GM23338 (cell line): ENCODE results near the gene MANBA. TPM values are rescaled to one million over a fixed set of nuclear protein-coding genes. Genes with fewer than 3 reads are reported as not detected.

Experiments
- ATAC-seq: fragments of 200-7000 bp; cut with Tn5 transposase; 3 replicates; pipeline ENCODE4 v1.9.1; 2020
- DNase-seq: peaks from one replicate; pipeline ENCODE4 v3.0.0-alpha.2; 2015; ENCODE audit warnings: low spot score
- H2AFZ ChIP-seq: fragments of 200-600 bp; sonication (generic); 2 replicates; pipeline ENCODE4 v1.8.0; 2016; ENCODE audit warnings: antibody characterized with exemption, mild to moderate bottlenecking, moderate library complexity
- H3F3A ChIP-seq: fragments of 200-600 bp; sonication (generic); replicated peaks from 2 replicates; pipeline ENCODE4 v1.8.0; 2017; ENCODE audit warnings: antibody characterized with exemption, mixed run types, low read depth
- H3K27ac ChIP-seq: fragments of 200-600 bp; sonication (generic); 2 replicates; pipeline ENCODE4 v1.6.1; 2016; ENCODE audit warnings: low read depth
- H3K27me3 ChIP-seq: fragments of 200-600 bp; sonication (generic); 2 replicates; pipeline ENCODE4 v1.8.0; 2016; ENCODE audit warnings: mild to moderate bottlenecking, mixed run types, moderate library complexity; ENCODE audit not compliant: insufficient read depth
- H3K36me3 ChIP-seq: fragments of 200-600 bp; sonication (generic); 2 replicates; pipeline ENCODE4 v1.8.0; 2016; ENCODE audit warnings: mild to moderate bottlenecking; ENCODE audit not compliant: insufficient read depth
- H3K4me1 ChIP-seq: fragments of 200-600 bp; sonication (generic); 2 replicates; pipeline ENCODE4 v1.8.0; 2016; ENCODE audit warnings: mild to moderate bottlenecking, moderate library complexity; ENCODE audit not compliant: insufficient read depth
- H3K4me2 ChIP-seq: fragments of 200-600 bp; sonication (generic); 2 replicates; pipeline ENCODE4 v1.7.1; 2017; ENCODE audit warnings: mixed run types
- H3K4me3 ChIP-seq: fragments of 200-600 bp; sonication (generic); 2 replicates; pipeline ENCODE4 v1.6.1; 2016; ENCODE audit warnings: mixed run types
- H3K79me2 ChIP-seq: fragments of 200-600 bp; sonication (generic); replicated peaks from 2 replicates; pipeline ENCODE4 v1.8.0; 2017; ENCODE audit warnings: mild to moderate bottlenecking; ENCODE audit not compliant: insufficient read depth
- H3K9me2 ChIP-seq: fragments of 200-600 bp; sonication (generic); 2 replicates; pipeline ENCODE4 v1.8.0; 2017; ENCODE audit not compliant: insufficient read depth
- H4K20me1 ChIP-seq: fragments of 200-600 bp; sonication (generic); replicated peaks from 2 replicates; pipeline ENCODE4 v1.8.0; 2017; ENCODE audit warnings: mild to moderate bottlenecking; ENCODE audit not compliant: insufficient read depth
- H3K27ac Mint-ChIP-seq: 2 replicates; pipeline ENCODE4 v1.8.0; 2020; ENCODE audit warnings: inconsistent platforms, mild to moderate bottlenecking, moderate library complexity, mixed read lengths
- H3K27me3 Mint-ChIP-seq: 3 replicates; pipeline ENCODE4 v1.8.0; 2022; ENCODE audit warnings: low read depth, mild to moderate bottlenecking, moderate library complexity, mixed read lengths, inconsistent platforms; ENCODE audit not compliant: insufficient read depth, poor library complexity
- H3K36me3 Mint-ChIP-seq: 3 replicates; pipeline ENCODE4 v1.8.0; 2021; ENCODE audit warnings: low read depth, mild to moderate bottlenecking, inconsistent platforms, moderate library complexity, mixed read lengths
- H3K4me1 Mint-ChIP-seq: 3 replicates; pipeline ENCODE4 v1.8.0; 2020; ENCODE audit warnings: mild to moderate bottlenecking, inconsistent platforms, mixed read lengths
- H3K4me3 Mint-ChIP-seq: 3 replicates; pipeline ENCODE4 v1.8.0; 2021; ENCODE audit warnings: moderate library complexity, mild to moderate bottlenecking, inconsistent platforms, mixed read lengths
- H3K9me3 Mint-ChIP-seq: 3 replicates; pipeline ENCODE4 v1.8.0; 2020; ENCODE audit warnings: moderate library complexity, mild to moderate bottlenecking, inconsistent platforms, mixed read lengths
- ETS1 ChIP-seq: IDR thresholded peaks from 2 replicates; pipeline ENCODE4 v1.6.1; 2016; ENCODE audit warnings: antibody characterized with exemption
- EZH2phosphoT487 ChIP-seq: fragments of 200-600 bp; sonication (generic); IDR thresholded peaks from one replicate; pipeline ENCODE4 v1.8.1; 2018; ENCODE audit warnings: antibody characterized with exemption; ENCODE audit not compliant: unreplicated experiment
- JUNB ChIP-seq: IDR thresholded peaks from one replicate; pipeline ENCODE4 v1.6.1; 2016; ENCODE audit warnings: antibody characterized with exemption; ENCODE audit not compliant: unreplicated experiment
- NANOG ChIP-seq: IDR thresholded peaks from 2 replicates; pipeline ENCODE4 v1.6.1; 2016; ENCODE audit warnings: antibody characterized with exemption, borderline replicate concordance
- POLR2AphosphoS5 ChIP-seq: IDR thresholded peaks from 2 replicates; pipeline ENCODE4 v1.6.1; 2016; ENCODE audit warnings: antibody characterized with exemption, low read depth
- STAT1 ChIP-seq: IDR thresholded peaks from one replicate; pipeline ENCODE4 v1.6.1; 2016; ENCODE audit warnings: antibody characterized with exemption; ENCODE audit not compliant: unreplicated experiment
- ZNF331 ChIP-seq: fragments of 250-450 bp; sonication (Bioruptor Pico); IDR thresholded peaks from 2 replicates; pipeline ENCODE4 v1.5.0; 2020; ENCODE audit warnings: low read depth, mild to moderate bottlenecking, moderate library complexity
- polyA plus RNA-seq: library from polyadenylated mRNA; unstranded; fragments of >200 nt; fragmentation: Nextera tagmentation; extraction: Ambion mirVana; gene quantifications from 2 replicates; pipeline ENCODE4 v1.2.1, GENCODE V29; 2016
- total RNA-seq: library from RNA; depleted of rRNA; stranded (reverse); fragments of >200 nt; shearing (Covaris generic); gene quantifications from 2 replicates; pipeline ENCODE4 v1.2.3, GENCODE V29; 2014
- TF ChIP-seq, protein P1 (sequence below): fragments of 250-450 bp; sonication (Bioruptor Pico); IDR thresholded peaks from 2 replicates; pipeline ENCODE4 v1.5.0; 2020; ENCODE audit warnings: mild to moderate bottlenecking, moderate library complexity
- TF ChIP-seq, protein P2 (sequence below): IDR thresholded peaks from one replicate; pipeline ENCODE4 v1.6.1; 2018; ENCODE audit warnings: antibody characterized with exemption; ENCODE audit not compliant: unreplicated experiment

The MANBA gene
- total and polyA plus RNA-seq, 2 experiments from 2014 or later, result 13.2 to 54.3 TPM

- TF ChIP-seq, protein P1, sequence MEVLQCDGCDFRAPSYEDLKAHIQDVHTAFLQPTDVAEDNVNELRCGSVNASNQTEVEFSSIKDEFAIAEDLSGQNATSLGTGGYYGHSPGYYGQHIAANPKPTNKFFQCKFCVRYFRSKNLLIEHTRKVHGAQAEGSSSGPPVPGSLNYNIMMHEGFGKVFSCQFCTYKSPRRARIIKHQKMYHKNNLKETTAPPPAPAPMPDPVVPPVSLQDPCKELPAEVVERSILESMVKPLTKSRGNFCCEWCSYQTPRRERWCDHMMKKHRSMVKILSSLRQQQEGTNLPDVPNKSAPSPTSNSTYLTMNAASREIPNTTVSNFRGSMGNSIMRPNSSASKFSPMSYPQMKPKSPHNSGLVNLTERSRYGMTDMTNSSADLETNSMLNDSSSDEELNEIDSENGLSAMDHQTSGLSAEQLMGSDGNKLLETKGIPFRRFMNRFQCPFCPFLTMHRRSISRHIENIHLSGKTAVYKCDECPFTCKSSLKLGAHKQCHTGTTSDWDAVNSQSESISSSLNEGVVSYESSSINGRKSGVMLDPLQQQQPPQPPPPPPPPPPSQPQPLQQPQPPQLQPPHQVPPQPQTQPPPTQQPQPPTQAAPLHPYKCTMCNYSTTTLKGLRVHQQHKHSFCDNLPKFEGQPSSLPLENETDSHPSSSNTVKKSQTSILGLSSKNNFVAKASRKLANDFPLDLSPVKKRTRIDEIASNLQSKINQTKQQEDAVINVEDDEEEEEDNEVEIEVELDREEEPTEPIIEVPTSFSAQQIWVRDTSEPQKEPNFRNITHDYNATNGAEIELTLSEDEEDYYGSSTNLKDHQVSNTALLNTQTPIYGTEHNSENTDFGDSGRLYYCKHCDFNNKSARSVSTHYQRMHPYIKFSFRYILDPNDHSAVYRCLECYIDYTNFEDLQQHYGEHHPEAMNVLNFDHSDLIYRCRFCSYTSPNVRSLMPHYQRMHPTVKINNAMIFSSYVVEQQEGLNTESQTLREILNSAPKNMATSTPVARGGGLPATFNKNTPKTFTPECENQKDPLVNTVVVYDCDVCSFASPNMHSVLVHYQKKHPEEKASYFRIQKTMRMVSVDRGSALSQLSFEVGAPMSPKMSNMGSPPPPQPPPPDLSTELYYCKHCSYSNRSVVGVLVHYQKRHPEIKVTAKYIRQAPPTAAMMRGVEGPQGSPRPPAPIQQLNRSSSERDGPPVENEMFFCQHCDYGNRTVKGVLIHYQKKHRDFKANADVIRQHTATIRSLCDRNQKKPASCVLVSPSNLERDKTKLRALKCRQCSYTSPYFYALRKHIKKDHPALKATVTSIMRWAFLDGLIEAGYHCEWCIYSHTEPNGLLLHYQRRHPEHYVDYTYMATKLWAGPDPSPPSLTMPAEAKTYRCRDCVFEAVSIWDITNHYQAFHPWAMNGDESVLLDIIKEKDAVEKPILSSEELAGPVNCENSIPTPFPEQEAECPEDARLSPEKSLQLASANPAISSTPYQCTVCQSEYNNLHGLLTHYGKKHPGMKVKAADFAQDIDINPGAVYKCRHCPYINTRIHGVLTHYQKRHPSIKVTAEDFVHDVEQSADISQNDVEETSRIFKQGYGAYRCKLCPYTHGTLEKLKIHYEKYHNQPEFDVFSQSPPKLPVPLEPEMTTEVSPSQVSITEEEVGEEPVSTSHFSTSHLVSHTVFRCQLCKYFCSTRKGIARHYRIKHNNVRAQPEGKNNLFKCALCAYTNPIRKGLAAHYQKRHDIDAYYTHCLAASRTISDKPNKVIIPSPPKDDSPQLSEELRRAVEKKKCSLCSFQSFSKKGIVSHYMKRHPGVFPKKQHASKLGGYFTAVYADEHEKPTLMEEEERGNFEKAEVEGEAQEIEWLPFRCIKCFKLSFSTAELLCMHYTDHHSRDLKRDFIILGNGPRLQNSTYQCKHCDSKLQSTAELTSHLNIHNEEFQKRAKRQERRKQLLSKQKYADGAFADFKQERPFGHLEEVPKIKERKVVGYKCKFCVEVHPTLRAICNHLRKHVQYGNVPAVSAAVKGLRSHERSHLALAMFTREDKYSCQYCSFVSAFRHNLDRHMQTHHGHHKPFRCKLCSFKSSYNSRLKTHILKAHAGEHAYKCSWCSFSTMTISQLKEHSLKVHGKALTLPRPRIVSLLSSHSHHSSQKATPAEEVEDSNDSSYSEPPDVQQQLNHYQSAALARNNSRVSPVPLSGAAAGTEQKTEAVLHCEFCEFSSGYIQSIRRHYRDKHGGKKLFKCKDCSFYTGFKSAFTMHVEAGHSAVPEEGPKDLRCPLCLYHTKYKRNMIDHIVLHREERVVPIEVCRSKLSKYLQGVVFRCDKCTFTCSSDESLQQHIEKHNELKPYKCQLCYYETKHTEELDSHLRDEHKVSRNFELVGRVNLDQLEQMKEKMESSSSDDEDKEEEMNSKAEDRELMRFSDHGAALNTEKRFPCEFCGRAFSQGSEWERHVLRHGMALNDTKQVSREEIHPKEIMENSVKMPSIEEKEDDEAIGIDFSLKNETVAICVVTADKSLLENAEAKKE (CRISPR knock-in tag), result no peak
- TF ChIP-seq JUNB (no peak), NANOG (no peak), EZH2phosphoT487 (no peak), ZNF331 (CRISPR knock-in tag) (no peak), POLR2AphosphoS5 (no peak)
These were observed 48.9 kb upstream of the MANBA start (continued) for GRCh38 chr4:102809691-102810090.

GRCh38 chr4:102809190-102809589 lies 48.4 kb upstream of the MANBA start:
- Histone ChIP-seq H3K79me2 (peaks cover 99% of the 10 kb centered on the region), H3F3A (no peaks in the 10 kb centered on the region), H3K27me3 (no peaks in the 10 kb centered on the region), H4K20me1 (peaks cover 53% of the 10 kb centered on the region), H2AFZ (no peak overlapping the region), H3K4me3 (no peak overlapping the region), H3K36me3 (peaks cover 25% of the 10 kb centered on the region), H3K9me2 (no peaks in the 10 kb centered on the region), H3K4me1 (peaks cover 7% of the 10 kb centered on the region; the same call in 1 of the 2 replicates), H3K27ac (no peak overlapping the region), H3K4me2 (no peak overlapping the region)
- H3K9me3 Mint-ChIP-seq, result no peaks in the 10 kb centered on the region
- H3K4me1 Mint-ChIP-seq, result peaks cover 25% of the 10 kb centered on the region
- ATAC-seq, result no peak
- no peak overlapping the region for H3K27ac Mint-ChIP-seq
- peaks cover 7% of the 10 kb centered on the region for H3K27me3 Mint-ChIP-seq
- no peak overlapping the region for H3K4me3 Mint-ChIP-seq
- DNase-seq, result no peak
- H3K36me3 Mint-ChIP-seq, result peaks cover 58% of the 10 kb centered on the region
- TF ChIP-seq POLR2AphosphoS5 (no peak), STAT1 (no peak), NANOG (no peak), ZNF331 (CRISPR knock-in tag) (no peak), ETS1 (no peak)
- TF ChIP-seq, protein P2, sequence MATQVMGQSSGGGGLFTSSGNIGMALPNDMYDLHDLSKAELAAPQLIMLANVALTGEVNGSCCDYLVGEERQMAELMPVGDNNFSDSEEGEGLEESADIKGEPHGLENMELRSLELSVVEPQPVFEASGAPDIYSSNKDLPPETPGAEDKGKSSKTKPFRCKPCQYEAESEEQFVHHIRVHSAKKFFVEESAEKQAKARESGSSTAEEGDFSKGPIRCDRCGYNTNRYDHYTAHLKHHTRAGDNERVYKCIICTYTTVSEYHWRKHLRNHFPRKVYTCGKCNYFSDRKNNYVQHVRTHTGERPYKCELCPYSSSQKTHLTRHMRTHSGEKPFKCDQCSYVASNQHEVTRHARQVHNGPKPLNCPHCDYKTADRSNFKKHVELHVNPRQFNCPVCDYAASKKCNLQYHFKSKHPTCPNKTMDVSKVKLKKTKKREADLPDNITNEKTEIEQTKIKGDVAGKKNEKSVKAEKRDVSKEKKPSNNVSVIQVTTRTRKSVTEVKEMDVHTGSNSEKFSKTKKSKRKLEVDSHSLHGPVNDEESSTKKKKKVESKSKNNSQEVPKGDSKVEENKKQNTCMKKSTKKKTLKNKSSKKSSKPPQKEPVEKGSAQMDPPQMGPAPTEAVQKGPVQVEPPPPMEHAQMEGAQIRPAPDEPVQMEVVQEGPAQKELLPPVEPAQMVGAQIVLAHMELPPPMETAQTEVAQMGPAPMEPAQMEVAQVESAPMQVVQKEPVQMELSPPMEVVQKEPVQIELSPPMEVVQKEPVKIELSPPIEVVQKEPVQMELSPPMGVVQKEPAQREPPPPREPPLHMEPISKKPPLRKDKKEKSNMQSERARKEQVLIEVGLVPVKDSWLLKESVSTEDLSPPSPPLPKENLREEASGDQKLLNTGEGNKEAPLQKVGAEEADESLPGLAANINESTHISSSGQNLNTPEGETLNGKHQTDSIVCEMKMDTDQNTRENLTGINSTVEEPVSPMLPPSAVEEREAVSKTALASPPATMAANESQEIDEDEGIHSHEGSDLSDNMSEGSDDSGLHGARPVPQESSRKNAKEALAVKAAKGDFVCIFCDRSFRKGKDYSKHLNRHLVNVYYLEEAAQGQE, result no peak
